ENCODE measurements around the gene RUFY3. TPM values are rescaled to one million over a fixed set of nuclear protein-coding genes. Genes with fewer than 3 reads are reported as not detected.
"Not testable (repeated sequence)": the region's sequence is repeated elsewhere in the genome, so short reads cannot be mapped to it uniquely, and the experiment has no call there.

The RUFY3 gene
- total RNA-seq, 1 donor from 2014 or later, result 92.4 TPM

DNA sequence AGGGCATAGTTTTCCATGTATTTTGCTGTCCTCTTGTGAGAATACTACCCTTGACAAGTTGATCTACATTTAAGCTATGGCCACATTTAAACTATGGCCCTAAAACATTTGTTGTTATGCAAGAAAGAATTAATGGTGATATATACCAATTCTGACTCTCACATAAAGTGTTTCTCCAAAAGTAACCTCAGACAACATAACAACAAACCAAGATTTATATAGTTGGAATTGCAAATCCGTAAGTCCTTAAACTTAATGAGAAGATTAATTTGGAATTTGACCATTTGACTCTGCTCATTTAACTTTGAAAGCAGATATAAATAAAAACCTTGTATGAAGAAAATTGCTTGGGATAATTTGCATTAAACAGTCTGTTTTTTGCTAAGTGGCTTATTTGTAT is 38.9 kb downstream of the RUFY3 start:
- DNase-seq (no peak), ATAC-seq (no peak)
- Histone ChIP-seq H3K27me3 (ENCODE audit: low read depth) (no peaks in the 10 kb centered on the region), H3K9me3 (no peaks in the 10 kb centered on the region), H3K4me3 (no peak overlapping the region), H3K4me1 (peaks cover 10% of the 10 kb centered on the region), H3K27ac (no peak overlapping the region), H3K36me3 (peaks cover 31% of the 10 kb centered on the region)
- TF ChIP-seq, protein P1, sequence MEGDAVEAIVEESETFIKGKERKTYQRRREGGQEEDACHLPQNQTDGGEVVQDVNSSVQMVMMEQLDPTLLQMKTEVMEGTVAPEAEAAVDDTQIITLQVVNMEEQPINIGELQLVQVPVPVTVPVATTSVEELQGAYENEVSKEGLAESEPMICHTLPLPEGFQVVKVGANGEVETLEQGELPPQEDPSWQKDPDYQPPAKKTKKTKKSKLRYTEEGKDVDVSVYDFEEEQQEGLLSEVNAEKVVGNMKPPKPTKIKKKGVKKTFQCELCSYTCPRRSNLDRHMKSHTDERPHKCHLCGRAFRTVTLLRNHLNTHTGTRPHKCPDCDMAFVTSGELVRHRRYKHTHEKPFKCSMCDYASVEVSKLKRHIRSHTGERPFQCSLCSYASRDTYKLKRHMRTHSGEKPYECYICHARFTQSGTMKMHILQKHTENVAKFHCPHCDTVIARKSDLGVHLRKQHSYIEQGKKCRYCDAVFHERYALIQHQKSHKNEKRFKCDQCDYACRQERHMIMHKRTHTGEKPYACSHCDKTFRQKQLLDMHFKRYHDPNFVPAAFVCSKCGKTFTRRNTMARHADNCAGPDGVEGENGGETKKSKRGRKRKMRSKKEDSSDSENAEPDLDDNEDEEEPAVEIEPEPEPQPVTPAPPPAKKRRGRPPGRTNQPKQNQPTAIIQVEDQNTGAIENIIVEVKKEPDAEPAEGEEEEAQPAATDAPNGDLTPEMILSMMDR (IDR thresholded peaks at IDR 0.05), result no peak
- intact Hi-C loops (cut with DNase I), result no loop called here

- no peak overlapping the region for H3K4me3 ChIP-seq
- no peaks in the 10 kb centered on the region for H3K9me3 ChIP-seq
- TF ChIP-seq, protein P1 (IDR thresholded peaks at IDR 0.05), result no peak
- H3K27ac ChIP-seq, result no peak overlapping the region
- peaks cover 10% of the 10 kb centered on the region for H3K4me1 ChIP-seq
- DNase-seq (no peak), ATAC-seq (no peak)
- intact Hi-C loops (cut with DNase I), result no loop called here
- H3K36me3 ChIP-seq, result peaks cover 37% of the 10 kb centered on the region
- no peaks in the 10 kb centered on the region for H3K27me3 ChIP-seq (ENCODE audit: low read depth)
These were observed 39.6 kb downstream of the RUFY3 start for GRCh38 chr4:70761276-70761816.

- Histone ChIP-seq H3K27me3 (ENCODE audit: low read depth) (no peaks in the 10 kb centered on the region), H3K4me1 (no peaks in the 10 kb centered on the region), H3K36me3 (peaks cover 72% of the 10 kb centered on the region), H3K27ac (no peak overlapping the region), H3K4me3 (no peak overlapping the region), H3K9me3 (no peaks in the 10 kb centered on the region)
- ATAC-seq (no peak), DNase-seq (no peak)
- TF ChIP-seq, protein P1 (IDR thresholded peaks at IDR 0.05), result no peak
- intact Hi-C loops (cut with DNase I), result no loop called here
These were observed 43.6 kb downstream of the RUFY3 start for GRCh38 chr4:70765368-70765767.

GRCh38 chr4:70768301-70768948 is 46.7 kb downstream of the RUFY3 start:
- Histone ChIP-seq H3K27ac (no peak overlapping the region), H3K4me1 (no peaks in the 10 kb centered on the region), H3K36me3 (peaks cover 90% of the 10 kb centered on the region), H3K27me3 (ENCODE audit: low read depth) (no peaks in the 10 kb centered on the region), H3K4me3 (no peak overlapping the region), H3K9me3 (no peaks in the 10 kb centered on the region)
- intact Hi-C loops (cut with DNase I), result no loop called here
- ATAC-seq, result no peak
- DNase-seq, result no peak
- TF ChIP-seq, protein P1 (IDR thresholded peaks at IDR 0.05), result no peak

DNA sequence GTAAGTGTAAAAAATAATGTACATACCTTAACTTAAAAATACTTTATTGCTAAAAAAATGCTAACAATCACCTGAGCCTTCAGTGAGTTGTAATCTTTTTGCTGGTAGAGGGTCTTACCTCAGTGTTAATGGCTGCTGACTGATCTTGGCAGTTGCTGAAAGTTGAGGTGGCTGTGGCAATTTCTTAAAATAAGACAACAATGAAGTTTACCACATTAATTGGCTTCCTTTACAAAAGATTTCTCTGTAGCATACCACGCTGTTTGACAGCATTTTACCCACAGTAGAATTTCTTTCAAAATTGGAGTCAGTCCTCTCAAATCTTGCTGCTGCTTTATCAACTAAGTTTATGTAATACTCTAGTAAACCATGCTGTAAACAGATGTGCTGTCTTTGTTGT is 47.6 kb downstream of the RUFY3 start:
- H3K27ac ChIP-seq; H3K27me3 ChIP-seq (ENCODE audit: low read depth); ATAC-seq; H3K9me3 ChIP-seq; DNase-seq; H3K4me1 ChIP-seq; intact Hi-C loops (cut with DNase I); H3K4me3 ChIP-seq: not testable (repeated sequence)
- H3K36me3 ChIP-seq, result peaks cover 85% of the 10 kb centered on the region

- H3K36me3 ChIP-seq, result peaks cover 78% of the 10 kb centered on the region
- H3K27ac ChIP-seq, result no peak overlapping the region
- H3K9me3 ChIP-seq, result no peaks in the 10 kb centered on the region
- DNase-seq (no peak), ATAC-seq (no peak)
- H3K4me1 ChIP-seq, result no peaks in the 10 kb centered on the region
- no peak overlapping the region for H3K4me3 ChIP-seq
- intact Hi-C loops (cut with DNase I), result no loop called here
- H3K27me3 ChIP-seq (ENCODE audit: low read depth), result no peaks in the 10 kb centered on the region
- TF ChIP-seq, protein P1 (IDR thresholded peaks at IDR 0.05), result no peak
These were observed 51.3 kb downstream of the RUFY3 start for GRCh38 chr4:70772929-70773555.

Measured in lower lobe of right lung (tissue), 2 donors.